OCI-LY7 (cell line): ENCODE measurements around the gene MYT1. TPM values are rescaled to one million over a fixed set of nuclear protein-coding genes. Genes with fewer than 3 reads are reported as not detected.

Experiments
- BruUV-seq: library from RNA; stranded (reverse); fragments of 400-500 nt; replicated peaks from 2 replicates; lab custom pipeline; 2021; lab: Mats Ljungman, UMichigan
- CTCF ChIA-PET: fragments of 300-600 bp; sonication (Branson Sonifier 250); formaldehyde crosslinking; loops from one replicate; lab custom pipeline; 2022; ENCODE audit warnings: antibody characterized with exemption; ENCODE audit not compliant: unreplicated experiment; lab: Charles Lee
- POLR2A ChIA-PET: fragments of 300-600 bp; sonication (Branson Sonifier 250); formaldehyde crosslinking; loops from one replicate; lab custom pipeline; 2022; ENCODE audit warnings: antibody characterized with exemption; lab: Charles Lee
- DNase-seq: peaks from one replicate; pipeline ENCODE4 v3.0.0-alpha.2; 2015; ENCODE audit warnings: low spot score
- H2AFZ ChIP-seq: fragments of 200-600 bp; sonication (generic), shearing (Covaris generic); 2 replicates; pipeline ENCODE4 v1.6.1; 2014; ENCODE audit warnings: mild to moderate bottlenecking, antibody characterized with exemption, low read length, moderate library complexity
- H3K27ac ChIP-seq: fragments of 200-600 bp; sonication (generic); 2 replicates; pipeline ENCODE4 v1.5.1; 2014; ENCODE audit warnings: mixed run types, low read depth, mild to moderate bottlenecking, moderate library complexity, low read length, inconsistent platforms; ENCODE audit not compliant: poor library complexity, severe bottlenecking
- H3K36me3 ChIP-seq: fragments of 200-600 bp; sonication (generic); 2 replicates; pipeline ENCODE4 v1.6.1; 2014; ENCODE audit warnings: mild to moderate bottlenecking, antibody characterized with exemption, low read length, moderate library complexity, mixed read lengths; ENCODE audit not compliant: insufficient read depth
- H3K4me1 ChIP-seq: fragments of 200-600 bp; sonication (generic); 2 replicates; pipeline ENCODE4 v1.5.1; 2014; ENCODE audit warnings: mild to moderate bottlenecking, low read length; ENCODE audit not compliant: insufficient read depth, poor library complexity, severe bottlenecking
- H3K4me2 ChIP-seq: fragments of 200-600 bp; sonication (generic); 2 replicates; pipeline ENCODE4 v1.6.1; 2014; ENCODE audit warnings: mild to moderate bottlenecking, low read length
- H3K4me3 ChIP-seq: fragments of 200-600 bp; sonication (generic); 2 replicates; pipeline ENCODE4 v1.5.1; 2014; ENCODE audit warnings: mild to moderate bottlenecking, low read depth, low read length; ENCODE audit not compliant: poor library complexity, severe bottlenecking
- H3K79me2 ChIP-seq: fragments of 200-600 bp; sonication (generic); 2 replicates; pipeline ENCODE4 v1.6.1; 2016; ENCODE audit warnings: low read depth, mild to moderate bottlenecking, low read length, moderate library complexity, mixed read lengths; ENCODE audit not compliant: insufficient read depth
- H3K9me2 ChIP-seq: fragments of 200-600 bp; sonication (generic); 2 replicates; pipeline ENCODE4 v1.6.1; 2016; ENCODE audit warnings: mild to moderate bottlenecking, low read length, mixed read lengths; ENCODE audit not compliant: insufficient read depth
- H3K9me3 ChIP-seq: fragments of 200-600 bp; sonication (generic); 2 replicates; pipeline ENCODE4 v1.6.1; 2014; ENCODE audit warnings: mild to moderate bottlenecking, mixed run types, low read length, mixed read lengths
- H4K20me1 ChIP-seq: fragments of 200-600 bp; sonication (generic); 2 replicates; pipeline ENCODE4 v1.6.1; 2014; ENCODE audit warnings: mild to moderate bottlenecking, antibody characterized with exemption, low read length, moderate library complexity, mixed read lengths; ENCODE audit not compliant: insufficient read depth
- CTCF ChIP-seq: fragments of 200-600 bp; sonication (generic); conservative IDR thresholded peaks from 2 replicates; pipeline ENCODE4 v1.5.1; 2014; ENCODE audit warnings: mild to moderate bottlenecking, antibody characterized with exemption, low read length, moderate library complexity, mixed read lengths
- EZH2phosphoT487 ChIP-seq: fragments of 200-600 bp; sonication (generic); IDR thresholded peaks from 2 replicates; pipeline ENCODE4 v1.6.1; 2018; ENCODE audit warnings: low read depth, borderline replicate concordance, mild to moderate bottlenecking, mixed run types, antibody characterized with exemption, low read length, moderate library complexity, mixed read lengths
- intact Hi-C: fragments of 100-400 bp; cut with micrococcal nuclease; formaldehyde crosslinking; loops from one replicate; pipeline ENCODE4 v1.10.0; 2022; ENCODE audit not compliant: unreplicated experiment
- total RNA-seq, 2 experiments: library from RNA; depleted of rRNA in 1 of 2; stranded (reverse); fragments of >200 nt in 1 of 2; shearing (Covaris generic) in 1 of 2; gene quantifications; 2 replicates each; pipeline ENCODE4 v1.2.3, GENCODE V29; 2014 to 2022

Gene MYT1
- total RNA-seq, 2 experiments from 2014 or later = 0.32 to 0.95 TPM

- no TSS peak for BruUV-seq
- ChIA-PET POLR2A (no interaction called here), CTCF (no interaction called here)
- Histone ChIP-seq H4K20me1 (no peaks in the 10 kb centered on the region), H3K27ac (no peak overlapping the region), H3K9me2 (no peaks in the 10 kb centered on the region), H2AFZ (no peak overlapping the region), H3K4me1 (no peaks in the 10 kb centered on the region), H3K4me2 (no peak overlapping the region), H3K4me3 (no peak overlapping the region), H3K79me2 (no peaks in the 10 kb centered on the region), H3K9me3 (no peaks in the 10 kb centered on the region), H3K36me3 (no peaks in the 10 kb centered on the region)
- DNase-seq = no peak
- no peak for TF ChIP-seq CTCF
- TF ChIP-seq EZH2phosphoT487 = no peak
- intact Hi-C loops = no loop called here
Measured at GRCh38 chr20:64207641-64208590, 43.7 kb downstream of the MYT1 start.

GRCh38 chr20:64209148-64209547, 44.9 kb downstream of the MYT1 start:
- no peaks in the 10 kb centered on the region for H3K9me2 ChIP-seq
- H3K4me3 ChIP-seq = no peak overlapping the region
- no peak overlapping the region for H2AFZ ChIP-seq
- CTCF ChIA-PET = no interaction called here
- no peaks in the 10 kb centered on the region for H3K9me3 ChIP-seq
- BruUV-seq = no TSS peak
- H3K4me2 ChIP-seq = no peak overlapping the region
- no peaks in the 10 kb centered on the region for H3K36me3 ChIP-seq
- POLR2A ChIA-PET = no interaction called here
- H3K4me1 ChIP-seq = no peaks in the 10 kb centered on the region
- no peak overlapping the region for H3K27ac ChIP-seq
- no peak for DNase-seq
- intact Hi-C loops = no loop called here
- H3K79me2 ChIP-seq = no peaks in the 10 kb centered on the region
- no peak for TF ChIP-seq EZH2phosphoT487
- TF ChIP-seq CTCF = no peak
- H4K20me1 ChIP-seq = no peaks in the 10 kb centered on the region
